Osteocyte (in vitro differentiated cells): ENCODE measurements around the gene OSBPL3. TPM values are rescaled to one million over a fixed set of nuclear protein-coding genes. Genes with fewer than 3 reads are reported as not detected.

Experiments used
- DNase-seq: peaks from one replicate; pipeline ENCODE4 v3.0.0; 2021; ENCODE audit warnings: mixed read lengths; ENCODE audit not compliant: unreplicated experiment; ENCODE audit errors: extremely low spot score
- H3K27ac Mint-ChIP-seq: one replicate; pipeline ENCODE4 v1.8.0; 2021; ENCODE audit warnings: mild to moderate bottlenecking, mixed read lengths; ENCODE audit not compliant: unreplicated experiment
- H3K27me3 Mint-ChIP-seq: one replicate; pipeline ENCODE4 v1.8.0; 2021; ENCODE audit warnings: mixed read lengths; ENCODE audit not compliant: unreplicated experiment
- H3K36me3 Mint-ChIP-seq: one replicate; pipeline ENCODE4 v1.8.0; 2021; ENCODE audit warnings: mixed read lengths; ENCODE audit not compliant: unreplicated experiment
- H3K4me1 Mint-ChIP-seq: one replicate; pipeline ENCODE4 v1.8.0; 2021; ENCODE audit warnings: mixed read lengths; ENCODE audit not compliant: unreplicated experiment
- H3K4me3 Mint-ChIP-seq: one replicate; pipeline ENCODE4 v1.8.0; 2021; ENCODE audit warnings: mild to moderate bottlenecking, moderate library complexity, mixed read lengths; ENCODE audit not compliant: unreplicated experiment
- H3K9me3 Mint-ChIP-seq: one replicate; pipeline ENCODE4 v1.8.0; 2021; ENCODE audit warnings: mixed read lengths; ENCODE audit not compliant: unreplicated experiment
- CTCF ChIP-seq: fragments of 200-600 bp; sonication (generic); IDR thresholded peaks from 2 replicates; pipeline ENCODE4 v1.5.0; 2021; ENCODE audit warnings: antibody characterized with exemption, mild to moderate bottlenecking, moderate library complexity
- total RNA-seq: library from RNA; stranded (reverse); gene quantifications from 2 replicates; pipeline ENCODE4 v1.2.1, GENCODE V29; 2021

The OSBPL3 gene
- total RNA-seq, 1 donor from 2014 or later: 8.0 TPM

GRCh38 chr7:24922099-24922773, 57.7 kb downstream of the OSBPL3 start:
- Mint-ChIP-seq H3K27ac (no peak overlapping the region), H3K4me3 (no peak overlapping the region), H3K4me1 (peaks cover 16% of the 10 kb centered on the region), H3K36me3 (no peaks in the 10 kb centered on the region), H3K27me3 (no peaks in the 10 kb centered on the region), H3K9me3 (no peaks in the 10 kb centered on the region)
- no peak for DNase-seq
- TF ChIP-seq CTCF: no peak

GRCh38 chr7:24921362-24921679, 58.7 kb downstream of the OSBPL3 start:
- DNase-seq: no peak
- peaks cover 12% of the 10 kb centered on the region for H3K4me1 Mint-ChIP-seq
- H3K27me3 Mint-ChIP-seq: no peaks in the 10 kb centered on the region
- H3K9me3 Mint-ChIP-seq: no peaks in the 10 kb centered on the region
- no peak overlapping the region for H3K4me3 Mint-ChIP-seq
- no peaks in the 10 kb centered on the region for H3K36me3 Mint-ChIP-seq
- TF ChIP-seq CTCF: no peak
- H3K27ac Mint-ChIP-seq: no peak overlapping the region

- no peak overlapping the region for H3K4me3 Mint-ChIP-seq
- no peaks in the 10 kb centered on the region for H3K27me3 Mint-ChIP-seq
- H3K27ac Mint-ChIP-seq: no peak overlapping the region
- H3K36me3 Mint-ChIP-seq: no peaks in the 10 kb centered on the region
- no peak for DNase-seq
- no peak for TF ChIP-seq CTCF
- H3K4me1 Mint-ChIP-seq: peaks cover 12% of the 10 kb centered on the region
- H3K9me3 Mint-ChIP-seq: no peaks in the 10 kb centered on the region
Measured at GRCh38 chr7:24920451-24921361, 59.3 kb downstream of the OSBPL3 start.

GRCh38 chr7:24917510-24918239, 62.3 kb downstream of the OSBPL3 start:
- no peak for TF ChIP-seq CTCF
- no peaks in the 10 kb centered on the region for H3K27me3 Mint-ChIP-seq
- no peak overlapping the region for H3K4me3 Mint-ChIP-seq
- H3K4me1 Mint-ChIP-seq: peaks cover 11% of the 10 kb centered on the region
- no peak for DNase-seq
- no peaks in the 10 kb centered on the region for H3K36me3 Mint-ChIP-seq
- no peaks in the 10 kb centered on the region for H3K9me3 Mint-ChIP-seq
- H3K27ac Mint-ChIP-seq: no peak overlapping the region
